ENCODE results near the gene RNASE12. TPM values are rescaled to one million over a fixed set of nuclear protein-coding genes. Genes with fewer than 3 reads are reported as not detected.

The RNASE12 gene
- total RNA-seq, 1 experiment from 2014 or later: not detected

GRCh38 chr14:20592574-20592973 lies 1.4 kb upstream of the RNASE12 start:
- no peak overlapping the region for H3K23ac ChIP-seq (ENCODE audit: insufficient read length, low read depth, low read length)
- no peak overlapping the region for H3K14ac ChIP-seq (ENCODE audit: insufficient read depth, low read length)
- no peak for TF ChIP-seq CTCF (conservative IDR thresholded peaks at IDR 0.05)
- H2AFZ ChIP-seq (ENCODE audit: low read length): no peak overlapping the region
- no peak overlapping the region for H2BK120ac ChIP-seq (ENCODE audit: low read depth, low read length, poor library complexity, severe bottlenecking)
- H4K5ac ChIP-seq (ENCODE audit: insufficient read length, low read depth, low read length): no peak overlapping the region
- no peak overlapping the region for H2BK5ac ChIP-seq (ENCODE audit: insufficient read length, low read length)
- no peak overlapping the region for H3K9ac ChIP-seq (ENCODE audit: extremely low read depth, insufficient read length, low read length)
- H3K4ac ChIP-seq (ENCODE audit: low read depth, low read length): no peak overlapping the region
- H2BK12ac ChIP-seq (ENCODE audit: insufficient read length, low read depth, low read length): no peak overlapping the region
- no peak overlapping the region for H3K27ac ChIP-seq (ENCODE audit: insufficient read length, low read depth, low read length)
- Mint-ChIP-seq H3K9me3 (no peaks in the 10 kb centered on the region; a peak in 3 of 5 replicates), H3K4me3 (no peak overlapping the region), H3K36me3 (ENCODE audit: insufficient read depth in 1 of 3, low read depth in 3 of 3) (peaks cover 0 to 4% (median 0%) of the 10 kb centered on the region in 3 experiments; a peak in 2 of 7 replicates), H3K4me1 (peaks cover 4 to 10% of the 10 kb centered on the region in 2 experiments), H3K27me3 (ENCODE audit: low read depth) (no peaks in the 10 kb centered on the region; the same call in 1 of the 2 replicates), H3K27ac (no peak overlapping the region)
- H4K20me1 ChIP-seq (ENCODE audit: control insufficient read depth, insufficient read depth, insufficient read length): no peaks in the 10 kb centered on the region
- no peaks in the 10 kb centered on the region for H3K27me3 ChIP-seq (ENCODE audit: insufficient read depth, low read length)
- H3K79me2 ChIP-seq (ENCODE audit: insufficient read depth, low read length): no peaks in the 10 kb centered on the region
- H2AK5ac ChIP-seq (ENCODE audit: insufficient read length, low read length): no peak overlapping the region
- H3T11ph ChIP-seq (ENCODE audit: low read length): no peak overlapping the region
- no peaks in the 10 kb centered on the region for H3K79me1 ChIP-seq (ENCODE audit: insufficient read depth, low read depth, low read length, poor library complexity, severe bottlenecking)
- no peak overlapping the region for H2BK15ac ChIP-seq (ENCODE audit: low read depth, low read length)
- no peak overlapping the region for H4K8ac ChIP-seq (replicated peaks; ENCODE audit: insufficient read length, low read depth, low read length)
- H4K91ac ChIP-seq (ENCODE audit: insufficient read length, low read depth, low read length): no peak overlapping the region
- no peaks in the 10 kb centered on the region for H3K23me2 ChIP-seq (ENCODE audit: insufficient read length, low read depth, low read length, poor library complexity, severe bottlenecking)
- no peak overlapping the region for H3K18ac ChIP-seq (ENCODE audit: insufficient read length, low read depth, low read length)
- no peaks in the 10 kb centered on the region for H3K9me3 ChIP-seq (ENCODE audit: control insufficient read depth, low read depth, low read length)
- H3K4me2 ChIP-seq (ENCODE audit: insufficient read depth, insufficient read length, low read length): no peak overlapping the region
- no peak overlapping the region for H3K56ac ChIP-seq (ENCODE audit: insufficient read length, low read depth, low read length)
- DNase-seq: no peak
- H3K4me1 ChIP-seq (ENCODE audit: insufficient read depth, low read length): no peaks in the 10 kb centered on the region
- H2BK20ac ChIP-seq (ENCODE audit: low read depth, low read length, poor library complexity, severe bottlenecking): no peak overlapping the region
- WGBS (ENCODE audit: extremely low coverage, insufficient read length, low lambda C conversion rate): no CpG with 5 or more reads among the region's 1 CpG

Measured in H9 (cell line).